ENCODE results near the gene USP33. TPM values are rescaled to one million over a fixed set of nuclear protein-coding genes. Genes with fewer than 3 reads are reported as not detected.

The USP33 gene
- total and polyA plus RNA-seq, 2 of the 13 experiments (the other 11 are each of a cell fraction or from before 2014, with no cell fraction given), result 32.0 to 49.1 TPM

DNA sequence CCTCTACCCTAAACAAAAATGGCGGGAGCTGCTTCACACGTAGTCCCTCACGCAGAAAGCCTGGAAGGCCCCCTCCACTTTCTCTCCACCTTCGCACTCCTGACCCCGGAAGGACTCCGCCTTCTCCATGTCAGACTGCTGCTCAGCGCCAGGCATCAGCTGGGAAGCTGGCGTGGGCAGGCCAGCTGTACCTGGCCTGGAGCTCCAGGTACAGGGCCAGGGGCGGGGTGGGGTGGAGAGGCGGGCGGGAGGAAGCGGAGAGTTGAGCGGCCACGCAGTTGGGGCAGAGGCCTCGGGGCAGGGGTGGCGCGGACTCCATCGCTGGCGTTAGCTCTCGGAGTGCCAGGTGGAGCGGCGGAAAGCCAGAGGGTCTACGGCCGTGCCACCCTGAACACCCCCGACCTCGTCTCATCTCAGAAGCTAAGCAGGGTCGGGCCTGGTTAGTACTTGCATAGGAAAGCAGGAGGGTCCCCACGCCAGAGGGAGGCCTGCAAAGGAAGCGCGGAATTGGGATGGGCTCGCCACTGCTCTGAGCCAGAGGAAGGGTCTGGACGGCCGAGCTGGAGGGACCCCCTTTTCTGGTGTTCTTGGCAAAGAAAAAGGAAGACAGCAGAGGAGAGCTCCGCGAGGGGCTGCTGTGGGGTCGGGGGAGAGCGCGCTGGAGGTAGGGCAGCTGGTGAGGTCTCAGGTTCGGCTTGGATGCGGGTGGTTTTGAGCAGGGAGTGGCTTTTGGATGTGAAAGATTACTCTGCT is 20.1 kb upstream of the USP33 start, which contains the start of gene MIGA1 (continued):
- TF ChIP-seq ZNF572 (CRISPR knock-in tag; IDR thresholded peaks at IDR 0.05), result 0 out of 2 replicates have a peak, but pooled peaks have one; percentile 4
- no peak for TF ChIP-seq RFXAP (CRISPR knock-in tag; IDR thresholded peaks at IDR 0.05; ENCODE audit: borderline replicate concordance)
- TF ChIP-seq ZNF143 (CRISPR knock-in tag; IDR thresholded peaks at IDR 0.05), result no peak
- TF ChIP-seq ERF (CRISPR knock-in tag; IDR thresholded peaks at IDR 0.05), result peak; percentile 34; the same call in 1 of the 2 replicates
- peak; percentile 67 for TF ChIP-seq POLR2G (IDR thresholded peaks at IDR 0.05; ENCODE audit: low read depth, low read length)
- TF ChIP-seq, protein P1, sequence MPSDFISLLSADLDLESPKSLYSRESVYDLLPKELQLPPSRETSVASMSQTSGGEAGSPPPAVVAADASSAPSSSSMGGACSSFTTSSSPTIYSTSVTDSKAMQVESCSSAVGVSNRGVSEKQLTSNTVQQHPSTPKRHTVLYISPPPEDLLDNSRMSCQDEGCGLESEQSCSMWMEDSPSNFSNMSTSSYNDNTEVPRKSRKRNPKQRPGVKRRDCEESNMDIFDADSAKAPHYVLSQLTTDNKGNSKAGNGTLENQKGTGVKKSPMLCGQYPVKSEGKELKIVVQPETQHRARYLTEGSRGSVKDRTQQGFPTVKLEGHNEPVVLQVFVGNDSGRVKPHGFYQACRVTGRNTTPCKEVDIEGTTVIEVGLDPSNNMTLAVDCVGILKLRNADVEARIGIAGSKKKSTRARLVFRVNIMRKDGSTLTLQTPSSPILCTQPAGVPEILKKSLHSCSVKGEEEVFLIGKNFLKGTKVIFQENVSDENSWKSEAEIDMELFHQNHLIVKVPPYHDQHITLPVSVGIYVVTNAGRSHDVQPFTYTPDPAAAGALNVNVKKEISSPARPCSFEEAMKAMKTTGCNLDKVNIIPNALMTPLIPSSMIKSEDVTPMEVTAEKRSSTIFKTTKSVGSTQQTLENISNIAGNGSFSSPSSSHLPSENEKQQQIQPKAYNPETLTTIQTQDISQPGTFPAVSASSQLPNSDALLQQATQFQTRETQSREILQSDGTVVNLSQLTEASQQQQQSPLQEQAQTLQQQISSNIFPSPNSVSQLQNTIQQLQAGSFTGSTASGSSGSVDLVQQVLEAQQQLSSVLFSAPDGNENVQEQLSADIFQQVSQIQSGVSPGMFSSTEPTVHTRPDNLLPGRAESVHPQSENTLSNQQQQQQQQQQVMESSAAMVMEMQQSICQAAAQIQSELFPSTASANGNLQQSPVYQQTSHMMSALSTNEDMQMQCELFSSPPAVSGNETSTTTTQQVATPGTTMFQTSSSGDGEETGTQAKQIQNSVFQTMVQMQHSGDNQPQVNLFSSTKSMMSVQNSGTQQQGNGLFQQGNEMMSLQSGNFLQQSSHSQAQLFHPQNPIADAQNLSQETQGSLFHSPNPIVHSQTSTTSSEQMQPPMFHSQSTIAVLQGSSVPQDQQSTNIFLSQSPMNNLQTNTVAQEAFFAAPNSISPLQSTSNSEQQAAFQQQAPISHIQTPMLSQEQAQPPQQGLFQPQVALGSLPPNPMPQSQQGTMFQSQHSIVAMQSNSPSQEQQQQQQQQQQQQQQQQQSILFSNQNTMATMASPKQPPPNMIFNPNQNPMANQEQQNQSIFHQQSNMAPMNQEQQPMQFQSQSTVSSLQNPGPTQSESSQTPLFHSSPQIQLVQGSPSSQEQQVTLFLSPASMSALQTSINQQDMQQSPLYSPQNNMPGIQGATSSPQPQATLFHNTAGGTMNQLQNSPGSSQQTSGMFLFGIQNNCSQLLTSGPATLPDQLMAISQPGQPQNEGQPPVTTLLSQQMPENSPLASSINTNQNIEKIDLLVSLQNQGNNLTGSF (CRISPR knock-in tag; IDR thresholded peaks at IDR 0.05), result no peak
- no peak for TF ChIP-seq TOE1 (CRISPR knock-in tag; IDR thresholded peaks at IDR 0.05)
- TF ChIP-seq DR1 (CRISPR knock-in tag; IDR thresholded peaks at IDR 0.05), result no peak
- no peak for TF ChIP-seq ZNF136 (CRISPR knock-in tag; IDR thresholded peaks at IDR 0.05; ENCODE audit: low read depth)
- no peak for TF ChIP-seq ZNF296 (CRISPR knock-in tag; conservative IDR thresholded peaks at IDR 0.05)
- no peak for TF ChIP-seq MTF2 (CRISPR knock-in tag; IDR thresholded peaks at IDR 0.05; ENCODE audit: borderline replicate concordance)
- no peak for TF ChIP-seq PCBP1 (IDR thresholded peaks at IDR 0.05; ENCODE audit: borderline replicate concordance, low read depth, low read length)
- TF ChIP-seq MAF1 (CRISPR knock-in tag; IDR thresholded peaks at IDR 0.05; ENCODE audit: borderline replicate concordance), result no peak
- no peak for TF ChIP-seq ATF3 (CRISPR knock-in tag; IDR thresholded peaks at IDR 0.05)
- peak; percentile 27; the same call in 1 of the 2 replicates for TF ChIP-seq PPARG (CRISPR knock-in tag; conservative IDR thresholded peaks at IDR 0.05)
- TF ChIP-seq KLF15 (CRISPR knock-in tag; IDR thresholded peaks at IDR 0.05; ENCODE audit: borderline replicate concordance), result no peak
- TF ChIP-seq PCBP2 (optimal IDR thresholded peaks at IDR 0.05; ENCODE audit: low read depth, low read length, poor library complexity, severe bottlenecking), result no peak
- no peak for TF ChIP-seq TBX3 (IDR thresholded peaks at IDR 0.05; ENCODE audit: borderline replicate concordance)
- no peak for TF ChIP-seq ZNF333 (CRISPR knock-in tag; IDR thresholded peaks at IDR 0.05; ENCODE audit: borderline replicate concordance)
- peak; percentile 17; the same call in 1 of the 2 replicates for TF ChIP-seq NAIF1 (CRISPR knock-in tag; IDR thresholded peaks at IDR 0.05; ENCODE audit: borderline replicate concordance)
- no peak for TF ChIP-seq MYNN (CRISPR knock-in tag; IDR thresholded peaks at IDR 0.05; ENCODE audit: low read depth)
- no peak for TF ChIP-seq ZFP41 (CRISPR knock-in tag; IDR thresholded peaks at IDR 0.05; ENCODE audit: borderline replicate concordance)
- peak; percentile 98 for TF ChIP-seq HOXA3 (CRISPR knock-in tag; IDR thresholded peaks at IDR 0.05)
